ENCODE results near the gene UPK3BL2.
"Not testable (repeated sequence)": the region's sequence is repeated elsewhere in the genome, so short reads cannot be mapped to it uniquely, and the experiment has no call there.

DNA sequence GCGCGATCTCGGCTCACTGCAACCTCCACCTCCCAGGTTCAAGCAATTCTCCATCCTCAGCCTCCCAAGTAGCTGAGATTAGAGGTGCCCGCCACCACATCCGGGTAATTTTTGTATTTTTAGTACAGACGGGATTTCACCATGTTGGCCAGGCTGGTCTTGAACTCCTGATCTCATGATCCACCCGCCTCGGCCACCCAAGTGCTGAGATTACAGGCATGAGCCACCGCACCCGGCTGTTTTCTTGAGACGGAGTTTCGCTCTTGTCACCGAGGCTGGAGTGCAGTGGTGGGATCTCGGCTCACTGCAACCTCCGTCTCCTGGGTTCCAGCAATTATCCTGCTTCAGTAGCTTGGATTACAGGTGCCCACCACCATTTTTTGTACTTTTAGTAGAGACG lies 45.2 kb downstream of the UPK3BL2 start:
- TF ChIP-seq, protein P1, sequence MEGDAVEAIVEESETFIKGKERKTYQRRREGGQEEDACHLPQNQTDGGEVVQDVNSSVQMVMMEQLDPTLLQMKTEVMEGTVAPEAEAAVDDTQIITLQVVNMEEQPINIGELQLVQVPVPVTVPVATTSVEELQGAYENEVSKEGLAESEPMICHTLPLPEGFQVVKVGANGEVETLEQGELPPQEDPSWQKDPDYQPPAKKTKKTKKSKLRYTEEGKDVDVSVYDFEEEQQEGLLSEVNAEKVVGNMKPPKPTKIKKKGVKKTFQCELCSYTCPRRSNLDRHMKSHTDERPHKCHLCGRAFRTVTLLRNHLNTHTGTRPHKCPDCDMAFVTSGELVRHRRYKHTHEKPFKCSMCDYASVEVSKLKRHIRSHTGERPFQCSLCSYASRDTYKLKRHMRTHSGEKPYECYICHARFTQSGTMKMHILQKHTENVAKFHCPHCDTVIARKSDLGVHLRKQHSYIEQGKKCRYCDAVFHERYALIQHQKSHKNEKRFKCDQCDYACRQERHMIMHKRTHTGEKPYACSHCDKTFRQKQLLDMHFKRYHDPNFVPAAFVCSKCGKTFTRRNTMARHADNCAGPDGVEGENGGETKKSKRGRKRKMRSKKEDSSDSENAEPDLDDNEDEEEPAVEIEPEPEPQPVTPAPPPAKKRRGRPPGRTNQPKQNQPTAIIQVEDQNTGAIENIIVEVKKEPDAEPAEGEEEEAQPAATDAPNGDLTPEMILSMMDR (conservative IDR thresholded peaks at IDR 0.05; ENCODE audit: low read depth, low read length), result not testable (repeated sequence)
- not testable (repeated sequence) for TF ChIP-seq EZH2 (IDR thresholded peaks at IDR 0.05; ENCODE audit: low read length, unreplicated experiment)
